AG04449 (cell line): ENCODE measurements around the gene MAP6.

Experiments used
- CTCF ChIA-PET: fragments of 350-600 bp; formaldehyde crosslinking; extraction: SDS; loops from one replicate; lab custom pipeline; 2021; ENCODE audit warnings: antibody characterized with exemption; lab: Yijun Ruan, JAX
- POLR2A ChIA-PET: fragments of 400-600, 350-600 bp; formaldehyde crosslinking; extraction: SDS; loops from one replicate; lab custom pipeline; 2020; ENCODE audit warnings: antibody characterized with exemption, inconsistent platforms; lab: Yijun Ruan, JAX
- DNase-seq: peaks from one replicate; pipeline ENCODE4 v3.0.0-alpha.2; 2010; ENCODE audit warnings: low read depth, low spot score
- H3K4me3 ChIP-seq: 2 replicates; pipeline ENCODE4 v1.5.1; 2011; ENCODE audit warnings: low read depth, mild to moderate bottlenecking, control low read depth, low read length
- CTCF ChIP-seq: IDR thresholded peaks from one replicate; pipeline ENCODE4 v1.5.1; 2011; ENCODE audit warnings: mild to moderate bottlenecking, moderate library complexity, low read length, control low read depth, inconsistent platforms; ENCODE audit not compliant: insufficient read depth; ENCODE audit errors: missing control alignments

Gene MAP6

GRCh38 chr11:75652936-75653335 is 15.9 kb downstream of the MAP6 start:
- no peak for TF ChIP-seq CTCF
- DNase-seq = no peak
- ChIA-PET POLR2A (no interaction called here), CTCF (interaction anchor here (0.7 to 1.3 kb wide), 2 partner anchors 16 to 75 kb away, joined by 3 to 4 read pairs; partner anchors contain the start of gene MAP6)
- no peak overlapping the region for H3K4me3 ChIP-seq

GRCh38 chr11:75651218-75651617 is 17.6 kb downstream of the MAP6 start:
- no peak for TF ChIP-seq CTCF
- no peak for DNase-seq
- no peak overlapping the region for H3K4me3 ChIP-seq
- CTCF ChIA-PET = interaction anchor here (1.0 to 1.6 kb wide), 2 partner anchors 22 to 53 kb away, joined by 3 to 4 read pairs; no protein-coding TSS in a partner anchor
- POLR2A ChIA-PET = no interaction called here

DNA sequence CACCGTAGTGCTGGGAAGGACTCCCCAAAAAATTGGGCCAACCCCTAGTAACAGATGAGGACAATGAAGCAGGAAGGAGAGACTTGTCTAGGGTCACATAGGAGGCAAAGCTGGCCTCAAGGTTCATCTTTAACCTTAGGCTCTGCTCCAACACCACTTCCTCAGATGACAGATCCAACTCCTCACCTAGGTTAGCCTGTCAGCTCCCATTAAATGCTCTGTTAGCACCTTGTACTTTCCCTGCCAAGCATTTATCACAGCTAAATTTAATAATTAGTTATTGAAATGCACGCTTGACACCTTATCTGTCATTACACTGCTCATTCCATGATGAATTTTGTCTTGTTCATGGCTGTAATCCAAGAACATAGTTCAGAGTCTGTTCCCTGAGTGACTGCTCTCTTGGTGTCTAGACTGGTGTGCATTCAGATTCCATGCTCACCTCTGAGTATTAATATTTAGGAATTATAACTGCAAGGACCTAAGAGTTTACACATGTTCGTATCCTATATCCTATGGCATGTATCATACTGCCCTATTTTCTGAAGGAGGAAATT is 18.6 kb downstream of the MAP6 start:
- no peak for TF ChIP-seq CTCF
- no peak for DNase-seq
- ChIA-PET POLR2A (no interaction called here), CTCF (interaction anchor here (1.6 kb wide), 1 partner anchor 21 kb away, joined by 4 read pairs; no protein-coding TSS in a partner anchor)
- H3K4me3 ChIP-seq = no peak overlapping the region

- ChIA-PET POLR2A (interaction anchor here (0.7 kb wide), 1 partner anchor 1502 kb away, joined by 3 read pairs; no protein-coding TSS in a partner anchor), CTCF (interaction anchor here (1.2 to 1.6 kb wide), 3 partner anchors 11 to 47 kb away, joined by 3 to 5 read pairs (median 3); no protein-coding TSS in a partner anchor)
- TF ChIP-seq CTCF = no peak
- H3K4me3 ChIP-seq = no peak overlapping the region
- no peak for DNase-seq
Observed at GRCh38 chr11:75644946-75645345, 23.9 kb downstream of the MAP6 start.

DNA sequence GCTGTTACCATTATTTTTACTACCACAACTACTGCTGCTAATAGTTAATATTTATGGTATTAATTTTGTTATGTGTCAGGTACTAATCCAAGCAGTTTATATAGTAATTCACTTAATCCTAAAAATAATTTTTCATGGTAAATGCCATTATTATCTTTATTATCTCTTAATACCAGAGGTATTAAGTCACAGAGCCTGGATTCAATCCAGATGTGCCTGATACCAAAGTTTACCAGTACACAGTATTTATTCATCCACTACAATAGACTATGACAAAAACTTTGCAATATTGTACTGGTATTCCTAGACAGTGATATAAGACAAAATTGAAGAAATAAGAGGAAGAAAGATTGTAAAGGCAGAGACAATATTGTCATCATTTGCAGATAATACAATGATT is 24.5 kb downstream of the MAP6 start:
- no peak for TF ChIP-seq CTCF
- POLR2A ChIA-PET = interaction anchor here (0.7 kb wide), 1 partner anchor 1502 kb away, joined by 3 read pairs; no protein-coding TSS in a partner anchor
- no peak overlapping the region for H3K4me3 ChIP-seq
- CTCF ChIA-PET = interaction anchor here (1.2 to 1.6 kb wide), 3 partner anchors 10 to 47 kb away, joined by 3 to 5 read pairs (median 3); no protein-coding TSS in a partner anchor
- DNase-seq = no peak

GRCh38 chr11:75642402-75643113 is 26.3 kb downstream of the MAP6 start:
- H3K4me3 ChIP-seq = no peak overlapping the region

More at GRCh38 chr11:75642402-75643113, 26.3 kb downstream of the MAP6 start:
- DNase-seq = no peak
- ChIA-PET POLR2A (no interaction called here), CTCF (no interaction called here)
- TF ChIP-seq CTCF = no peak
